SHP77 (cell line): ENCODE data around the gene IFT57.
"Not testable (repeated sequence)": the region's sequence is repeated elsewhere in the genome, so short reads cannot be mapped to it uniquely, and the experiment has no call there.

Source experiments
- DNase-seq, 2 experiments: peaks; one replicate each; lab custom pipeline; 2025; lab: John Stamatoyannopoulos, UW

The IFT57 gene

GRCh38 chr3:108221911-108222852 lies at the start of gene IFT57:
Gene IFT57 (minus strand): TSS chr3:108222424. CDS start chr3:108222322, 102 bp downstream.
- DNase-seq, result peak; percentile 94 to 97

GRCh38 chr3:108271626-108272025 lies 49.4 kb upstream of the IFT57 start:
- DNase-seq, result no peak

GRCh38 chr3:108268235-108268634 lies 46.0 kb upstream of the IFT57 start:
- not testable (repeated sequence) for DNase-seq

- not testable (repeated sequence) for DNase-seq
Measured at GRCh38 chr3:108264534-108265298, 42.5 kb upstream of the IFT57 start.

GRCh38 chr3:108255131-108255530 lies 32.9 kb upstream of the IFT57 start:
- DNase-seq, result no peak

- no peak for DNase-seq
Measured at GRCh38 chr3:108251844-108252243, 29.6 kb upstream of the IFT57 start.

GRCh38 chr3:108251265-108251664 lies 29.0 kb upstream of the IFT57 start:
- no peak for DNase-seq

- DNase-seq, result no peak
Measured at GRCh38 chr3:108250626-108251025, 28.4 kb upstream of the IFT57 start.

- no peak for DNase-seq
Measured at GRCh38 chr3:108243243-108243642, 21.0 kb upstream of the IFT57 start.

- DNase-seq, result no peak
Measured at GRCh38 chr3:108242776-108243175, 20.6 kb upstream of the IFT57 start.

GRCh38 chr3:108241721-108242120 lies 19.5 kb upstream of the IFT57 start:
- DNase-seq, result no peak

GRCh38 chr3:108241146-108241545 lies 18.9 kb upstream of the IFT57 start:
- no peak for DNase-seq

- DNase-seq, result no peak
Measured at GRCh38 chr3:108239082-108239481, 16.9 kb upstream of the IFT57 start.

- DNase-seq, result no peak
Measured at GRCh38 chr3:108235290-108235689, 13.1 kb upstream of the IFT57 start.

GRCh38 chr3:108234387-108234957 lies 12.2 kb upstream of the IFT57 start:
- no peak for DNase-seq

- no peak for DNase-seq
Measured at GRCh38 chr3:108228286-108228685, 6.1 kb upstream of the IFT57 start.

GRCh38 chr3:108227131-108227530 lies 4.9 kb upstream of the IFT57 start:
- DNase-seq, result no peak

- no peak for DNase-seq
Measured at GRCh38 chr3:108225221-108225620, 3.0 kb upstream of the IFT57 start.

- no peak for DNase-seq
Measured at GRCh38 chr3:108223928-108224327, 1.7 kb upstream of the IFT57 start.

GRCh38 chr3:108222853-108223565 lies 785 bp upstream of the IFT57 start:
- DNase-seq, result no peak

- no peak for DNase-seq
Measured at GRCh38 chr3:108221393-108221792, 831 bp downstream of the IFT57 start.

- no peak for DNase-seq
Measured at GRCh38 chr3:108219336-108219735, 2.9 kb downstream of the IFT57 start.
